K562 (cell line): ENCODE results near the gene MAU2. TPM values are rescaled to one million over a fixed set of nuclear protein-coding genes. Genes with fewer than 3 reads are reported as not detected.

Source experiments
- ATAC-seq: fragments of 200-7000 bp; cut with Tn5 transposase; 3 replicates; pipeline ENCODE4 v1.9.1; 2020; ENCODE audit warnings: moderate library complexity
- BruUV-seq: library from RNA; stranded (reverse); fragments of 400-500 nt; replicated peaks from 2 replicates; lab custom pipeline; 2021; lab: Mats Ljungman, UMichigan
- CTCF ChIA-PET: fragments of 300-600 bp; formaldehyde crosslinking; extraction: SDS; loops from one replicate; lab custom pipeline; 2021; ENCODE audit warnings: low intra/inter-chr PET ratio; lab: Yijun Ruan, JAX
- POLR2A ChIA-PET: fragments of 300-600, 350-650 bp; sonication (Branson Sonifier 250); formaldehyde crosslinking; extraction: SDS; loops from one replicate; lab custom pipeline; 2021; ENCODE audit warnings: antibody characterized with exemption, inconsistent platforms; lab: Yijun Ruan, JAX
- DNase-seq, 4 experiments: peaks; one replicate each; pipeline versions ENCODE4 v3.0.0 to v3.0.0-alpha.2; 2011 to 2018; ENCODE audit warnings: low spot score in 3 of 4, mixed read lengths in 3 of 4; ENCODE audit errors: extremely low read depth in 1 of 4
- FAIRE-seq: peaks from 2 replicates; lab custom pipeline; 2011; peaks lifted over from hg19 to GRCh38; lab: Jason Lieb, UNC
- H2AFZ ChIP-seq: 2 replicates; pipeline ENCODE4 v1.6.0; 2011; ENCODE audit warnings: low read depth, low read length, control low read depth, inconsistent platforms
- H3K27ac ChIP-seq: fragments of 200-600 bp; 3 replicates; pipeline ENCODE4 v1.8.0; 2011; ENCODE audit warnings: low read depth, mild to moderate bottlenecking, control low read depth, inconsistent platforms, low read length, moderate library complexity, mixed read lengths; ENCODE audit errors: extremely low read depth
- H3K27me3 ChIP-seq, 2 experiments: fragments of 300-600 bp in 1 of 2; 2 replicates in 1 of 2; 3 replicates in 1 of 2; pipeline versions ENCODE4 v1.6.0 to v1.8.0; 2011; ENCODE audit warnings: inconsistent platforms in 2 of 2, low read length in 2 of 2, mild to moderate bottlenecking in 1 of 2, mixed read lengths in 1 of 2, moderate library complexity in 1 of 2; ENCODE audit not compliant: control insufficient read depth in 2 of 2, insufficient read depth in 2 of 2
- H3K36me3 ChIP-seq: fragments of 300-600 bp; 3 replicates; pipeline ENCODE4 v1.8.0; 2011; ENCODE audit warnings: mild to moderate bottlenecking, low read length, inconsistent platforms; ENCODE audit not compliant: control insufficient read depth, insufficient read depth
- H3K4me1 ChIP-seq, 2 experiments: fragments of 200-600 bp in 1 of 2; replicated peaks in 1 of 2; 2 replicates in 1 of 2; 3 replicates in 1 of 2; pipeline versions ENCODE4 v1.5.1 to v1.8.0; 2011; ENCODE audit warnings: inconsistent platforms in 2 of 2, low read length in 2 of 2, mild to moderate bottlenecking in 1 of 2, mixed read lengths in 1 of 2, moderate library complexity in 1 of 2; ENCODE audit not compliant: control insufficient read depth in 2 of 2, insufficient read depth in 2 of 2
- H3K4me2 ChIP-seq: 2 replicates; pipeline ENCODE4 v1.6.1; 2011; ENCODE audit warnings: low read length, control low read depth, inconsistent platforms, mixed read lengths; ENCODE audit not compliant: insufficient read depth
- H3K4me3 ChIP-seq: fragments of 200-600 bp; sonication (generic), shearing (Covaris generic); 2 replicates; pipeline ENCODE4 v1.5.1; 2016; ENCODE audit warnings: control low read depth, inconsistent platforms
- H3K79me2 ChIP-seq: fragments of 200-600 bp; 3 replicates; pipeline ENCODE4 v1.8.0; 2011; ENCODE audit warnings: low read length, inconsistent platforms; ENCODE audit not compliant: control insufficient read depth, insufficient read depth
- H3K9ac ChIP-seq, 2 experiments: 2 replicates each; pipeline versions ENCODE4 v1.6.0 to v1.6.1; 2011; ENCODE audit warnings: low read depth in 2 of 2, low read length in 2 of 2, control low read depth in 1 of 2, inconsistent platforms in 1 of 2, mild to moderate bottlenecking in 1 of 2, mixed read lengths in 1 of 2; ENCODE audit not compliant: insufficient read depth in 1 of 2
- H3K9me1 ChIP-seq: one replicate; pipeline ENCODE4 v1.6.0; 2011; ENCODE audit warnings: inconsistent platforms, mild to moderate bottlenecking, low read length, moderate library complexity; ENCODE audit not compliant: control insufficient read depth, insufficient read depth
- H3K9me3 ChIP-seq: replicated peaks from 2 replicates; pipeline ENCODE4 v1.5.1; 2011; ENCODE audit warnings: low read depth, low read length, inconsistent platforms; ENCODE audit not compliant: control insufficient read depth, insufficient read depth
- H4K20me1 ChIP-seq: replicated peaks from 2 replicates; pipeline ENCODE4 v1.6.1; 2011; ENCODE audit warnings: low read length, inconsistent platforms, mixed read lengths; ENCODE audit not compliant: control insufficient read depth, insufficient read depth
- JUND ChIP-seq, 2 experiments: IDR thresholded peaks; 2 replicates in 1 of 2; 3 replicates in 1 of 2; pipeline ENCODE4 v1.6.1; 2011; ENCODE audit warnings: borderline replicate concordance in 2 of 2, low read depth in 2 of 2, low read length in 2 of 2, improper control_type of control experiment in 1 of 2, missing biosample characterization in 1 of 2, missing genetic modification characterization in 1 of 2, missing genetic modification reagents in 1 of 2
- PHF21A ChIP-seq: fragments of 450-650 bp; IDR thresholded peaks from 2 replicates; pipeline ENCODE4 v1.6.1; 2017; ENCODE audit warnings: low read depth, borderline replicate concordance
- RFX5 ChIP-seq: IDR thresholded peaks from 2 replicates; pipeline ENCODE4 v1.6.1; 2011; ENCODE audit warnings: low read depth, mild to moderate bottlenecking, improper control_type of control experiment, low read length
- TCF3 ChIP-seq: sonication (generic); formaldehyde crosslinking; IDR thresholded peaks from 2 replicates; pipeline ENCODE4 v1.4.0; 2020; ENCODE audit warnings: mild to moderate bottlenecking, missing genetic modification reagents
- YBX1 ChIP-seq: fragments of 450-650 bp; IDR thresholded peaks from 2 replicates; pipeline ENCODE4 v1.7.1; 2016; ENCODE audit warnings: mild to moderate bottlenecking
- ZFP30 ChIP-seq: fragments of 250-450 bp; sonication (Bioruptor Pico); IDR thresholded peaks from 2 replicates; pipeline ENCODE4 v1.8.0; 2022; ENCODE audit warnings: moderate library complexity, mild to moderate bottlenecking, inconsistent platforms, borderline replicate concordance
- ZNF408 ChIP-seq: fragments of 250-450 bp; sonication (Bioruptor Pico); IDR thresholded peaks from 2 replicates; pipeline ENCODE4 v1.4.0; 2020; ENCODE audit warnings: low read depth, mild to moderate bottlenecking, moderate library complexity
- ZNF79 ChIP-seq: fragments of 250-450 bp; sonication (Bioruptor Pico); IDR thresholded peaks from 2 replicates; pipeline ENCODE4 v1.4.0; 2020; ENCODE audit warnings: low read depth, mild to moderate bottlenecking, moderate library complexity
- WGBS: fragments of 100-300 bp; shearing (Covaris generic); methylation state at CpG from one replicate; pipeline ENCODE4 v1.1.6; 2016; ENCODE audit warnings: low coverage, mixed read lengths; ENCODE audit not compliant: insufficient coverage; ENCODE audit errors: missing lambda C conversion rate; 5-methylcytosine and 5-hydroxymethylcytosine counted together
- in situ Hi-C: fragments of 300-500 bp; cut with MboI; formaldehyde crosslinking; loops from 4 replicates; pipeline ENCODE4 v1.15.0; 2018; ENCODE audit warnings: inconsistent platforms, mixed read lengths
- intact Hi-C: fragments of 100-400 bp; cut with micrococcal nuclease; formaldehyde crosslinking; loops from 2 replicates; pipeline ENCODE4 v1.14.2; 2022
- polyA plus RNA-seq, 8 experiments: library from polyadenylated mRNA; depleted of rRNA in 4 of 8; stranded (reverse) in 5 of 8; unstranded in 3 of 8; fragments of >200 nt; fragmentation: Nextera tagmentation in 2 of 8; fragmentation: Illumina TruSeq in 1 of 8; extraction: Ambion mirVana in 2 of 8; extraction: Trizol in 1 of 8; gene quantifications; 2 replicates each; pipeline versions ENCODE4 v1.2.1 to v1.2.3, GENCODE V29; 2011 to 2014; ENCODE audit warnings: inconsistent platforms in 1 of 8, missing spikeins in 1 of 8
- total RNA-seq, 7 experiments: library from RNA; depleted of rRNA in 6 of 7; stranded (reverse); fragments of >200 nt in 6 of 7; fragmentation: Illumina TruSeq in 2 of 7; extraction: Trizol in 2 of 7; gene quantifications; 2 replicates each; pipeline versions ENCODE4 v1.2.1 to v1.2.3, GENCODE V29; 2011 to 2021; ENCODE audit warnings: low replicate concordance in 1 of 7
- TF ChIP-seq, protein P1 (sequence below), 2 experiments: fragments of 450-650 bp; formaldehyde crosslinking in 1 of 2; IDR thresholded peaks; 2 replicates each; pipeline versions ENCODE4 v1.4.0 to v1.6.1; 2014 to 2020; ENCODE audit warnings: mild to moderate bottlenecking in 2 of 2, borderline replicate concordance in 1 of 2, low read depth in 1 of 2

MAU2 gene
- total and polyA plus RNA-seq, 9 of the 15 experiments (the other 6 are each of a cell fraction or from before 2014, with no cell fraction given), result 1.2 to 48.1 (median 19.4) TPM

DNA sequence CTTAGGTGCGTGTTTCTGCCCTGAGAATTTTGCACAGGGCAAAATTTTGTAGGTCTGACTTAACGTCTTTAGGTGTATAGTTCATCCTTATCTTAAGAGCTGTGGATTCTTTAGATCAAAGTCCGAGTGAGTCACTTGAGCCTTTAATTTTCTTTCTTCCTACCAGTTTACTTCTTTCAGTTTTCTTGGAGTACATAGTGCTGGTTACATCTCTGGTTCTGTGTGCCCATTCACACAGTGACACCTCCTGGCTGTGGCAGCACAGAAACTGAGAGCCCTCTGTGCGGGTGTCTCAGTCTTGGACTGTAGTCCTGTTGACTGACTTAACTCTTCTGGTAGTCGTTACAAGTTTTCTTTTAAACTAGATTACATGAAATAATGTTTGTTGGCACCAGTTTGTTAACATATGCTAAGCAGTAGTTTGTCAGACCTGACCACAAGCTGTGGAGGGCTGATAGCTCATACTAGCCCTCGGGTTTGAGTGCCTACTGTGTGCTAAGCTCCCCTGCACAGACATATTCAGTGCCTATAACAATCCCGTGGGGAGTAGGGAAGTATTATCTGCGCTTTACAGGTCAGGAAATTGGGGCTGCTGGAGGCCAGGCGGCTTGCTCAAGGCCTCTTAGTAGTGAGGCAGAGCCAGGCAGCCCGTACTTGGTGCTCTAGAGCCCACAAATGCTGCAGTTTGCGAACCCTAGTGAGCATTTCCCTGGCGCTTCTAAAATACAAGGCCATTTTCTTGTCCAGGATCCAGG, 86.4 kb downstream of the MAU2 start:
- peak overlapping the region; percentile 90 for H3K27ac ChIP-seq
- H3K36me3 ChIP-seq, result peaks cover 46% of the 10 kb centered on the region; the same call in 2 of the 3 replicates
- no peaks in the 10 kb centered on the region for H3K27me3 ChIP-seq
- peak in 1 of 4 experiments; percentile 62 for DNase-seq
- BruUV-seq, result TSS peak; percentile 36
- peaks cover 54 to 60% of the 10 kb centered on the region in 2 experiments for H3K4me1 ChIP-seq
- H3K4me3 ChIP-seq, result peak overlapping the region; percentile 78
- H3K9ac ChIP-seq, result peak overlapping the region; percentile 74 to 97
- intact Hi-C loops (loop anchor here (5.0 kb wide), 1 partner anchor 35 kb away; no protein-coding TSS in a partner anchor), in situ Hi-C loops (no loop called here)
- peaks cover 49% of the 10 kb centered on the region for H4K20me1 ChIP-seq
- peak; percentile 63 for FAIRE-seq
- ATAC-seq, result peak; percentile 37
- ChIA-PET POLR2A (interaction anchor here (0.5 to 3.2 kb wide), 10 partner anchors 11 to 345 kb away, joined by 3 to 27 read pairs (median 4); no protein-coding TSS in a partner anchor), CTCF (no interaction called here)
- peaks cover 93% of the 10 kb centered on the region for H3K79me2 ChIP-seq
- no peaks in the 10 kb centered on the region for H3K9me3 ChIP-seq
- 6% methylated on average over 12 of the region's 12 CpGs for WGBS
- no peak overlapping the region for H2AFZ ChIP-seq
- H3K4me2 ChIP-seq, result peak overlapping the region; percentile 84
- H3K9me1 ChIP-seq, result peaks cover 6% of the 10 kb centered on the region
- TF ChIP-seq JUND (IDR thresholded peaks at IDR 0.05; ENCODE audit: borderline replicate concordance, low read depth, low read length), result 0 out of 2 replicates have a peak, but pooled peaks have one; percentile 14
- TF ChIP-seq JUND (tag; IDR thresholded peaks at IDR 0.05; ENCODE audit: borderline replicate concordance, low read depth, low read length), result no peak
- TF ChIP-seq ZNF79, result no peak
- no peak for TF ChIP-seq ZFP30 (CRISPR knock-in tag)
- TF ChIP-seq RFX5, result no peak
- TF ChIP-seq TCF3 (CRISPR knock-in tag), result peak; percentile 41
- TF ChIP-seq, protein P1, sequence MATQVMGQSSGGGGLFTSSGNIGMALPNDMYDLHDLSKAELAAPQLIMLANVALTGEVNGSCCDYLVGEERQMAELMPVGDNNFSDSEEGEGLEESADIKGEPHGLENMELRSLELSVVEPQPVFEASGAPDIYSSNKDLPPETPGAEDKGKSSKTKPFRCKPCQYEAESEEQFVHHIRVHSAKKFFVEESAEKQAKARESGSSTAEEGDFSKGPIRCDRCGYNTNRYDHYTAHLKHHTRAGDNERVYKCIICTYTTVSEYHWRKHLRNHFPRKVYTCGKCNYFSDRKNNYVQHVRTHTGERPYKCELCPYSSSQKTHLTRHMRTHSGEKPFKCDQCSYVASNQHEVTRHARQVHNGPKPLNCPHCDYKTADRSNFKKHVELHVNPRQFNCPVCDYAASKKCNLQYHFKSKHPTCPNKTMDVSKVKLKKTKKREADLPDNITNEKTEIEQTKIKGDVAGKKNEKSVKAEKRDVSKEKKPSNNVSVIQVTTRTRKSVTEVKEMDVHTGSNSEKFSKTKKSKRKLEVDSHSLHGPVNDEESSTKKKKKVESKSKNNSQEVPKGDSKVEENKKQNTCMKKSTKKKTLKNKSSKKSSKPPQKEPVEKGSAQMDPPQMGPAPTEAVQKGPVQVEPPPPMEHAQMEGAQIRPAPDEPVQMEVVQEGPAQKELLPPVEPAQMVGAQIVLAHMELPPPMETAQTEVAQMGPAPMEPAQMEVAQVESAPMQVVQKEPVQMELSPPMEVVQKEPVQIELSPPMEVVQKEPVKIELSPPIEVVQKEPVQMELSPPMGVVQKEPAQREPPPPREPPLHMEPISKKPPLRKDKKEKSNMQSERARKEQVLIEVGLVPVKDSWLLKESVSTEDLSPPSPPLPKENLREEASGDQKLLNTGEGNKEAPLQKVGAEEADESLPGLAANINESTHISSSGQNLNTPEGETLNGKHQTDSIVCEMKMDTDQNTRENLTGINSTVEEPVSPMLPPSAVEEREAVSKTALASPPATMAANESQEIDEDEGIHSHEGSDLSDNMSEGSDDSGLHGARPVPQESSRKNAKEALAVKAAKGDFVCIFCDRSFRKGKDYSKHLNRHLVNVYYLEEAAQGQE (IDR thresholded peaks at IDR 0.05; ENCODE audit: borderline replicate concordance), result no peak; the same call in 1 of the 2 replicates
- TF ChIP-seq, protein P1 (CRISPR knock-in tag; IDR thresholded peaks at IDR 0.05; ENCODE audit: low read depth), result no peak
- no peak for TF ChIP-seq ZNF408 (CRISPR knock-in tag)
- TF ChIP-seq PHF21A, result no peak
- TF ChIP-seq YBX1, result no peak
